HG02798 (cell line): ENCODE data around the gene BCL2L1.

Experiments used
- ATAC-seq: cut with Tn5 transposase; IDR thresholded peaks from one replicate; pipeline ENCODE4 v1.9.1; 2021; ENCODE audit warnings: mild to moderate bottlenecking; ENCODE audit not compliant: unreplicated experiment, poor library complexity

BCL2L1 gene

DNA sequence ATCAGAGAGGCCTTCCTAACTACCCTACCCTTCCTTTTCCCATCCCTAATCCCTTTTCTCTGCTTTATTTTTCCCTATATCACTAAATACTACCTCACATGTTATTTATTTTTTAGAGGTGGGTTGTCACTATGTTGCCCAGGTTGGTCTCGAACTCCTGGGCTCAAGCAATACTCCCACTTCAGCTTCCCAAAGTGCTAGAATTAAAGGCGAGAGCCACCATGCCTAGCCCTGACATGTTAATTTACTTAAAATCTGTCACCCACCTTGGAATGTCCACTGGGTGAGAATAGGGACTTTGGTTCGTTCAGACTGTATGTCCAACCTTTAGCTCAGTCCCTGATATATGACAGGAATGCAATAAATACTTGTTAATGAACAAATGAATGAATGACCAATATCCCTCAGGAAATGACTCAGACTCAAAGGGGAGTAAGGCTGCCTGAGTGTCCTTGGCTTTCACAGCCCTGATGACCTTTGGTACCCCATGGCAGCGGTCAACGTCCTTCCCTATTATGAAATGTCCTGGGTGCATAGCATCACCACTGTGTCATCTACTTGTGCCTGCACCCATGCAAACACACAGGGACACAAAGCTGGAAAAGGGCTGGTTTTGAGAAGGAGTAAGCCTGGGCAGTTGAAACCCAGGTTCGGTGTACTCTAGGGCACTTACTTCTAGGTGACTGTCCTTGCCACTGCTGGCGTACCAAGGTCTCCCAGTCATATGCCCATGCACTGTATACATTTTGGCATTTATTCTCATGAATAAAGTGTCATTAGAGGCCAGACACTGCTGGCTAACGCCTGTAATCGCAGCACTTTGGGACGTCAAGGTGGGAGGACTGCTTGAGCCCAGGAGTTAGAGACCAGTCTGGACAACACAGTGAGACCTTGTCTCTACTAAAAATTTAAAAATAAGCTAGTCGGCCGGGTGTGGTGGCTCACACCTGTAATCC is 26.5 kb downstream of the BCL2L1 start:
- ATAC-seq, result no peak

DNA sequence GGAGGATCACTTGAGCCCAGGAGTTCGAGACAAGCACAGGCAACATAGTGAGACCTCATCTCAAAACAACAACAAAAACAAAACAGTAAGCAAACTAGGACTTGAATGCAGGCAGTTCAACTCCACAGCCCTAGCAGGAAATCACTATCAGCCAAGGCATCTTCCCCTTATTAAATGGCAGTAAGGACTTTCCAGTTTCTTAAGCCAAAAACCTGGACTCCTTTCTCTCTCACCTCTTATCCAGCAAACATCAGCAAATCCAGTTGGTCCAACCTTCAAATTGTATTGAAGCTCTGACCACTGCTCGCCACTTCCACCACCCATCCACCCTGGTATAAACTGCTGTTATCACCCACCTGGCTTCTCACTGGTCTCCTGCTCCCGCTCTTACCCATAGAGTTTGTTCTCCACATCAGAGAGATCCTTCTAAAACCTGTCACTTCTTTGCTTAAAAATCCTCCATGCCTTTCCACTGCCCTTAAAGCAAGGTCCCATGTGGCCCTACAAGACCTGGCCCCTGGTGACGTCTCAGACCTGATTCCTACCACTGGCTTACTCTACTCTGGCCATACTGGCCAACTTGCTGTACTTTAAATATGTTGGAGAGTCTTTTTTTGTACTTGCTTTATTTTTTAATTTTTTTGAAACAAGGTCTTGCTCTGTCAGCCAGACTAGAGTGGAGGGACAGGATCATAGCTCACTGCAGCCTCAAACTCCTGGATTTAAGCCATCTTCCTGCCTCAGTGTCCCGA is 27.6 kb downstream of the BCL2L1 start:
- ATAC-seq, result no peak

DNA sequence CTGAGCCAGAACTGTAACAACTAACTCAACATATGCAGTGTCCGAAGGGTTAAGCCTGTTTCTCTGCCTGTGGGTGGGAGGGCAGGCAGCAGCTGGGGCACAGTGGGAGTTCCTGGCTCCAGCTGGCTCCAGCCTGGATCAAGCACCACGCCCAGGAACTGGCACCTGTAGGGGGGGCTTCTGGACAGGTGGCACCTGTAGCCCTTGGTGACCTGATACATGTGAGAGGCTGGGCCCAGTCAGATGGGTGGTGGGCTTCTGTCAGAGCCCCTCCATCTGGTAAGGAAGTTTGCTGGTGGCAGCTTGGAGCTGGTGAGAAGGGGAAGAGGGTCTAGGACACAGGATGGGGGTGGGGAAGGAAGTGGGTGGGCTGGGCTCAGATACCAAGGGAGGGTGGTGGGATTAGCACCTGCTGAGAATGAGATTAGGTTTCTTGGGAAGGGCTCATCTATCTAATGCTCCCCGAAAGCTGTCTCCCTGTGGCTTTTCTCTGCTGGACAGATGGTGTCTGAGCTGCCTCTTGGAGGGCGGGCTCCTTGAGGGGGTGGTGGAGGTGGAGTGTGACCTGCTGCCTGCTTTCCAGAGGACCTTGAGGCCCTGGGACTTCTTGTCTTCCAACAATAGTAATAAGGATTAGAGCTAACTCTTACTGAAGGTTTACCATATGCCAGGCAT is 28.5 kb downstream of the BCL2L1 start:
- ATAC-seq, result no peak

DNA sequence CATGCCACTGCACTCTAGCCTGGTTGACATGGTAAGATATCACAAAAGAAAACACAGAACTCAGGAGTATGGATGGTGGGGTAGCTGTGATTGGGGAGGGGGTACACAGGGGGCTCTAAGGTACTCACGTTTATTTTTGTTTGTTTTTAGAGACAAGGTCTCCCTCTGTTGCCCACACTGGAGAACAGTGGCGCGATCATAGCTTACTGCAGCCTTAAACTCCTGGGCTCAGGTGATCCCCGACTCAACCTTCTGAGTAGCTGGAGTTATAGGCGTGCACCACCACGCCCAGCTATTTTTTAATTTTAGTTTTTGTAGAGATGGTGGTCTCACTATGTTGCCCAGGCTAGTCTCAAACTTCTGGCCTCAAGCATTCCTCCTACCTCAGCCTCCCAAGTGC is 29.3 kb downstream of the BCL2L1 start:
- no peak for ATAC-seq

GRCh38 chr20:31691646-31692275 is 30.9 kb downstream of the BCL2L1 start:
- ATAC-seq, result peak; percentile 67

DNA sequence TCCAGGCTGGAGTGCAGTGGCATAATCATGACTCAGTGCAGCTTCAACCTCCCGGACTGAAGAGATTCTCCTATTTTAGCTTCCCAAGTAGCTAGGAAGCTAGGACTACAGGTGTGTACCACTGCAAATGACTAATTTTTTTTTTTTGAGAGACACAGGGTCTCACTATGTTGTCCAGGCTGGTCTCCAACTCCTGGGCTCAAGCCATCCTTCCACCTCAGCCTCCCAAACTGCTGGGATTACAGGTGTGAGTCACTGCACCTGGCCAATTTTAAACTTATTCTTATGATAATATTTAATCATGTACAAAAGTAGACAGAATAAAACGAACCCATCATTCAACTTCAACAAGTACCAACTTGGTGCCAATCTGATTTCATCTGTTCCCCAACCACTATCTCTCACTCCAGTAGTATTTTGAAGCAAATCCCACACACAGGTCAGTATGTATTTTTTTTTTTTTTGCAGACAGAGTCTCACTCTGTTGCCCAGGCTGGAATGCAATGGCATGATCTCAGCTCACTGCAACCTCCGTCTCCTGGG is 32.5 kb downstream of the BCL2L1 start:
- ATAC-seq, result no peak

GRCh38 chr20:31689141-31689540 is 33.5 kb downstream of the BCL2L1 start:
- ATAC-seq, result no peak

GRCh38 chr20:31687777-31688176 is 34.9 kb downstream of the BCL2L1 start:
- no peak for ATAC-seq

GRCh38 chr20:31685853-31686643 is 36.6 kb downstream of the BCL2L1 start:
- no peak for ATAC-seq

GRCh38 chr20:31684153-31685015 is 38.3 kb downstream of the BCL2L1 start:
- peak; percentile 40 for ATAC-seq

GRCh38 chr20:31682927-31683326 is 39.7 kb downstream of the BCL2L1 start:
- no peak for ATAC-seq

GRCh38 chr20:31682352-31682751 is 40.3 kb downstream of the BCL2L1 start:
- ATAC-seq, result no peak

GRCh38 chr20:31681769-31682168 is 40.9 kb downstream of the BCL2L1 start:
- ATAC-seq, result no peak

GRCh38 chr20:31681128-31681727 is 41.4 kb downstream of the BCL2L1 start:
- no peak for ATAC-seq

GRCh38 chr20:31680286-31681127 is 42.2 kb downstream of the BCL2L1 start:
- no peak for ATAC-seq

GRCh38 chr20:31679357-31680285 is 43.0 kb downstream of the BCL2L1 start:
- no peak for ATAC-seq
